NCI-H446 (cell line): ENCODE measurements around the gene UBL4B.
A peak's percentile ranks its signal among the peaks of the same experiment; 100 is the strongest.
"Not testable (repeated sequence)": the region's sequence is repeated elsewhere in the genome, so short reads cannot be mapped to it uniquely, and the experiment has no call there.

Source experiments
- DNase-seq, 2 experiments: peaks; one replicate each; lab custom pipeline; 2025; lab: John Stamatoyannopoulos, UW

UBL4B gene, protein sequence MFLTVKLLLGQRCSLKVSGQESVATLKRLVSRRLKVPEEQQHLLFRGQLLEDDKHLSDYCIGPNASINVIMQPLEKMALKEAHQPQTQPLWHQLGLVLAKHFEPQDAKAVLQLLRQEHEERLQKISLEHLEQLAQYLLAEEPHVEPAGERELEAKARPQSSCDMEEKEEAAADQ

DNA sequence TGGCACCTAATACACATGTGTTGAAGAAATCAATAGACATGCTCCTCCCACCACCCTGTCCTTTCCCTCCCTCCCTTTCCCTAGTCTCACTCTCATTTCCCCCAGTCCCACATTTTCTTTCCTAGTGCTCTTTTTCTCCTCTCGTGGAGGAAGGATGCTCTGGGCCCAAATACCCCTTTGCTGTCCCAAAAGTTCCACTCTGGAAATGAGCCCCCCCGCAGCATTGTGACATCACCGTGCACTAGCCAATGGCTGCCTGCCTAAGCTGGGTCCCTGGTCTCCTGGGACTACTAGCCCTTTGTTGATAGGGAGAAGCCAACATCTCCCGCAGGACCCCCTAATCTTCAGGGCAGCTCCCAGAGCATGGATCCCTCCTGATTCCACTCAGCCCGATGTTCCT is at the start of gene UBL4B:
UBL4B (plus strand) TSS at position 301 of the 400 bp plus-strand sequence; CDS start at position 393, 92 bp downstream.
- no peak for DNase-seq

DNA sequence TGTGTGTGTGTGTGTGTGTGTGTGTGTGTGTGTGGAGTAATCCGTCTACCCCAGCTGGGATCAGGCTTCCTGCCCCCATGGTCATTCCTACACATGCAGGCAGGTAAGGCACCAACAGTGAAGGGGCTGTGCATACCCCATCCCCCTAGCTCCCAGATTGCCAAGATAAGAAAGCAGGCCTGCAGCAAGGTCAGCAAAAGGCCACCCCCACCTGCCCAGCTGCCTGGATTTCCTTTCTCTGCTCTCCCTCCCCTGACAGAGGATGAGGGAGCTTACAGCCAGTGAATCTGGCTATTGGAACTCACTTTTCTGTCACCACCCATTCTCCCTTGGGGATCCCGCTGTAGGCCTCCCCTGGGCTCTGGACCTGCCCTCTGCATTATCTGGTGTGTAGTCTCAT is 49.6 kb upstream of the UBL4B start:
- no peak for DNase-seq

DNA sequence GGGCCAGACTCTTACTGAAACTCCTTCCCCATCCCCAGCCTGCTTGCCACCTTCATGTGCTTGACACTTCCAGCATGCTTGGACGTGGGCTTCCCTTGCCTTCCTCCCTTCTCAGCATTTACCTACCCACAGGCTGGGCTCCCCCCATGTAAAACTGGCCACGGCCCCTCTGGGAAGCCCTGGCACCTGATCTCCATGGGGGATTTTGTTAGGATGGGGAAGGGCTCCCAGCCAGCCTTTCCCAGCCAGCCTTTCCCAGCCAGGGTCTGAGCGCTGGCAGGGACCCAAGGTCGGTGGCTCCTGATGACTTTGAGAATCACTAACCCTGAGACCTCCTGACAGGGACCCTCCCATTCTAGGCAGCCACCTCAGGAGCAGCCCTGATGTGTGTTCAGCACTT is 48.5 kb upstream of the UBL4B start:
- no peak for DNase-seq

DNA sequence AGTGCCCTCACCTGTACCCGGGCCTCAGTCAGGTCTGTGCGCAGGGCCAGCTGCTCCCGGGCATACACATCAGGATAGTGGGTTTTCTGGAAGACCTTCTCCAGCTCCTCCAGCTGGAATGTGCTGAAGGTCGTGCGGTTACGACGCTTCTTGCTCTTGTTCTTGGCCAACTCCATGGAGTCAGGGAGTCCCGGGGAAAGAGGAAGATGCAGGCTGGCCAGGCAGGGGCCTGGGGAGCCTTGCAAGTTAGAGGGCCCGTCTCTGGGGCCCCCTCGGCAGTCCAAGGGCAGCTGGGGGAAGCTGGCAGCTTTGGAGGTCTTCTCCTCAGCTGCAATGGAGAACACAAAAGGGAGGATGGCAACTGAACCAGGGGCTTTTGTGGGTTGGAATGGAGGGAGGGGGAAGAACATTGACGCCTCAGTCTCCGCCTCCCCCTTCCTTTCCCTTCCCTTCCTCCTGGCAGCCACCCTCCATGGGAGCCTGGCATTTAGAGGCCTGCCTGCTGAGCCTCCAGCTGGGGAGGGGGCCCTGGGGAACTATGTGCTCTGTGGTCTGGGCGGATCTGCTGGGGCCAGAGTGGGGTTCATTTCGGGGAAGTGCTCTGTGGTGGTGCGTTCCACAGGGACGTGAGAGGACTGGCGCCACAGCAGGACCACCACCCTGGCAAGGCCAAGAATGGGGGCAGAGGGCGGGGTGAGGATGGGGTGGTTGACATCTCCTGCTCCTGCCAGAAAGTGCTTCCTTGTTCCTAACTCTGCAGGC is 47.5 kb upstream of the UBL4B start:
- no peak for DNase-seq

DNA sequence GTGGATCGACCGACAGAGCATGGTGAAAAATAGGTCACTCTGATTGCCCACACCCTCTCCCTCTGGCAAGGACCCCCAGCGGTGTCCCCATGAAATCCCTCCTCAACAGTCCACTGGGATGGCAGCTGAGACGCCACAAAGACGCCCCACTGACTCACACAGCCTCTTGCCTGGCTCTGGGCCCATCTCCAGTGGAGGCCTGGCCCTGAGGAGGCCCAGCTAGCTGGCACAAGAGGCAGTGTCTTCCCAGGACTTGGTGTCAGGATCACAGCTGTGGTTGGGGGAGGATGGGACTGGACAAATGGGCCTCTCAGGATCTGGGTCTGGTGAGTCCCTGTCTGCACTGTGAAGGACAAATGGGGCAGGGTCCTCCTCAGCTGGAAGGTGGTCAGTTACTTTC is 46.4 kb upstream of the UBL4B start:
- peak; percentile 42 to 79 for DNase-seq

DNA sequence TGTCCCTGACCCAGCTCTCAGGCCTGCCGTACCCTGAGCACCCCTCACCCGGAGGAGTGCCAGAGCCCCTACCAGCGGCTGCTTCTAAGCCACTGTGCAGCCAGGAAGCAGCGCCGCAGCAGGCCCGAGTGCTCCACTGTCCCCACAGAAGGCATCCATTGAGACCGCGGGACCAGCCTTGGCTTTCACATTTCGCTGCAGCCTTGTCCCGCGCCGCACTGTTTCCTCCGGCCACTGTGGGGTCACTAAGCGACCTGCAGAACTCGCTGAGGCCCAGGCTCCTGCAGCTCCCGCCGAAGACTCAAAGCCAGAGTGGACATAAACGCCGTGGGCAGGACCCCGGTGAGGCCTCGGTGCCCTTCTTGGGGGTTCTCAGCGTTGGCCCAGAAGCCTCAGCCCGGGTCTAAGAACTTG is 44.8 kb upstream of the UBL4B start:
- DNase-seq: no peak

DNA sequence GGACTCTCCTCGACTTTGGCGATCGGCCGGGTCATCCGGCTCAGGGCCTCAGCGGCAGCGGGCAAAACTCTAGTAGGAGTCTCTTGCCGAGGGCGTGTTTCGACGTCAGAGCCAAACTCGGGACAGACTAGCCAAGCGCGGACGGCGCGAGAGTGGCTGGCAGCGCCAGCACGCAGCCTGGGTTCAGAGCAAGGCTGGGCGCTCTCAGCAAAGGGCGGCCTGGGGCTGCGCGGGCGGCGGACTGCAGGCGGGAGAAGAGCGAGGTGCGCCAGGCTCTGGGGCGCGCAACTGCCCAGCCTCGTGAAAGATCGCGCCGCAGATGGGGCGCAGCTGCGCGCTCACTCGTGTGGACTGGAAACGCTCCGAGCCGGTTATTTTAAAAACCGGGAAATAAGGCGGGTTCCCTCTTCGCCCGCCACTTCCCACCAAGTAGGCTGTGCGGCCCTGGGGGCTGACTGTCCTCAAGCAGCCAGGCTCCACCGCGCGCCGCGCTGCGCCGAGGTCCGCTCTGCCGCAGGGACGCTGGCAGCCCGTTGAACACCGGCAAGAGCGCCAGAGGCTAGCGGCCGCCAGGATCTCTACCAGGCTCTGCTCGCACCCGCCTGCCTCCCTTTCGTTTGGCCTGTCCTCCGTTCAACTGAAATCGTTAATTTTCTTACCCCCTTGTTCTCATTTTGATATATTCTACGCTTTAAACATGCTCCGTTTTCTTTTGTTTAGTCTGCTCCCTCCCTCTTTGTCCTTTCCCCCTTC is 44.2 kb upstream of the UBL4B start:
- DNase-seq: no peak

DNA sequence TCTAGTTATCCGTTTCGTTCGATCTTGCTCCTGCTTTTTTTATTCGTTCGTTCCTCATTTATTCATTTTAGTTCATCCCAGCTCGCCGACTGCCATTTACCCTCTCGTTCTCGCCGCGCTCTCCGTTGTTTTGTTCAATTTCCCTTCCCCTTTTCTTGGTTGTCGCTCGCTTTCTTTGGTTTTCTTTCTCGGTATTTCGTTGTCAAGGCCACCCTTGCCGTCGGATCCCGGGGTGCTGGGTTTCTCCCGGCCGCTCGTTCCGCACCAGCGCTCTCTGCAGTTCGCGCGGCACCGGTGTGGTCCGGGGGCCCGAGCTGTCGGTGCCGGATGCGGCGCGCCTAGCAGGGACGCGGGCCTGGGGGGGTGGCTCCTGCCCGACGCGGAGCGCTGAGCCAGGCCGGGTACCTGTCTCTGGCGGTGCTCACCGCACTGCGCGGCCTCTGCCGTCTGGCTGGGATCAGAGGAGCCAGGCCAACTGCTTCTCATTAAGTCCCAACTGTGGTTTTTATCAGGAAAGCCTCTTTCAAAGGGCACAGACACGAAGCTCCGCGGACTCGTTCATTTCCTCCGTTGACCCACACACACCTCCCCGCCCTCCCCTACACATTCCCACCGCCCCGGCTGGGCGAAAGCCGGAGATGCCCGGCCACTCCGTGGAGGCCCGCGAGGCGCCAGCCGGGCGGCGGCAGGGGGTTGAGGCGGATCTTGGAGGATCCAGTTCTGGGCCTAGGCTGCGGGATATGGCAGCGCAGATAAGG is 43.4 kb upstream of the UBL4B start:
- no peak for DNase-seq

DNA sequence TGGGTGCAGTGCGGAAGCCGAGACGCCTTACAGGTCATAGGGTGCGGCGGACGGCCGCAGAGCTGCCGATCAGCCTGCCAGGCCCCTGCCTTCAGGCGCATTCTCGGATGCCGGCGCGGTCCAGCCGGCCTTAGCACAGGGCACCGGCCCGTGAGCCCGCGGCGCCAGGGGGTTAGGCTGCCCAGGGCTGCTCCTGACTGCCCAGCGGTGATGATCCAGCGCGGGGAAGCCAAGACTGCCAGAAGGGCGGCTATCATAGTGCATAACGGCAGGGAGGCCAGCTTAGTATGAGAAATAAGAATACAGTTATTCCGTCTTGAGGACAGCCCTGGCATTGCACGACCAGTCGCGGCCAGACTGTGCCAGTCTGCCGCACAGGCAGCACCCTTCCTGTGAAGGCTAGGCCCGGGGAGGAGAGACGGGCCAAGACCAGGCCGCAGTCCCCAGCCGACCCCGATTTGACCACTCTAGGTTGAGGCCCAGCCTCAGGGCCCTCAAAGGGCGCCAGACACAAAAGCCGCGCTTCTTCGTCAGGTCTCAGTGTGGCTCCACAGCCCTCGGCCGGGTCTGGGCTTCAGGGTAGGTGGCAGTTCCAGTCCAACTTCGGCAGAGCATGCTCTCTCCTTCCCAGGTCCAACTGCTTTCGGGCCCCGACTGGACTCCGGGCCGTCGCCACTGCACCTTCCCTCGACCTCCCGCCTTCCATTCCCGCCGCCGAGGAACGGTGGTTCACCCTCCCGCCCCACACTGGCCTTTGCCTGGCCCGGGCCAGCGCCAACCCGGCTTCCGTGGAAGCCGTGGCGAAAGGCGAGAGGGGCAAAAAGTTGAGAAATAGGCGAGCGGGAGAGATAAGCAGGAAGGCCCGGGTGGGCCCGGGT is 42.6 kb upstream of the UBL4B start:
- no peak for DNase-seq

DNA sequence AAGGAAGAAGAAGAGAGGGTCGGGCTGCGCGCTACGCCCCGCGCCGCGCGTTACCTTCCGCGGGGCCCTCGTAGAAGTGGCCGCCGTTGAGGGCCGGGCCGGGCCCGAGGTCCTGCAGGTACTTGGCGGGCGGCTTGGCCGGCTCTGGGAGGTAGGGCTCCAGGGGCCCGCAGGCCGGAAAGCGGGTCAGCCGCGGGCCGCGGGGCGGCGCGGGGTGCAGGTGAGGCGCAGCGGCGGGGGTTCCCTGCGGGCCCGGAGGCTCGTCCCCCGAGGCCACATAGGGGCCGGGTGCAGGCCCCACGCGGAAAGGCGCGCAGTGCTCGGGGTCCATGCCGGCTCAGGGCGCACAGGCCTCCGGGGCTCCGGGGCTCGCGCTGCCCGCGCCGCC is 42.0 kb upstream of the UBL4B start:
- no peak for DNase-seq

DNA sequence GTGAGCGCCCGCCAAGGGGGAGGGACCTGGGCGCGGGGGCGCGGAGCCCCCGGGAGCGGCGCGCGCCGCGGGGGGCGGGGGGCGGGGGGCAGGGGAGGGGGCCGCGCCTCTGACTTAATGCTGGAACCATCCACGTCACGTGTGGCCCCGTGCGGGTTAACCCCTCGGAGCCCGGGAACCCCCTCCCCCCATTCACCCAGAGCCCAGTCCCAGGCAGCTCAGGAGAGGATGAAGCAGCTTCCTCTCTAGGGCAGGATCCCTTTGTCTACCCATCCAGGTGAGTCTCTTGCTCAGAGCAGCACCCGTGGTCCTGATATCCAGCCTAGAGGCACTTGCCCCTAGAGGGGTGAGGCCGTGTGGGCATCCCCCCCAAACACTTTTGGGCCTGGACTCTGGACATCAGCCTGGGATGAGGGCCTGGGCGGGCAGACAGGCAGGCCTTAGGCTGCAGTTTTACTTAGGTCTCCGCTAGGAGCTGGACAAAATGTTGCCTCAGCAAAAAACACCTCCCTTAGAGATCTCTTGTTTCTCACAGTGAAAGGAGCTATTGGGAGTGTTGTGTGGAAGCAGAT is 41.5 kb upstream of the UBL4B start, which contains the start of gene ALX3:
ALX3 (minus strand) TSS at position 2 of the 572 bp plus-strand sequence. CDS start 60 bp downstream, outside the sequence.
- DNase-seq: peak in 1 of 2 experiments; percentile 31

DNA sequence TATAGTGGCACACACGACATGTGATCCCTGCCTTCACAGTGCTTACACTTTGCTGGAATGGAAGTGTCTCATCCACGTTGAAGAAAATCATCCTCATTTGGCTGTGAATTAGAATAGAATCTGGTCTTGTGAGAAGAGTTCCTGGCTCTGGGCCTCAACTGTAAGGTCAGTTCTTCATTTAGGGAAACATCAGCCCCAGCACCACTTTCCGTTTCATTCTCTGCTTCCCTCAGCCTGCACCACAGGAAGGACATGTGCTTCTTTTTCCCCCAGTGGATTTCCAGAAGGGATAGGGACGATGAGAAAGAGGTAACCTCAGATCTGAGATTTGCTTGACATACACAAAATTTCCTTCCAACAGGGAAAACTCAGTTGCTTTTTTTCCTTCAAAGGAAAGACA is 38.1 kb upstream of the UBL4B start:
- no peak for DNase-seq

DNA sequence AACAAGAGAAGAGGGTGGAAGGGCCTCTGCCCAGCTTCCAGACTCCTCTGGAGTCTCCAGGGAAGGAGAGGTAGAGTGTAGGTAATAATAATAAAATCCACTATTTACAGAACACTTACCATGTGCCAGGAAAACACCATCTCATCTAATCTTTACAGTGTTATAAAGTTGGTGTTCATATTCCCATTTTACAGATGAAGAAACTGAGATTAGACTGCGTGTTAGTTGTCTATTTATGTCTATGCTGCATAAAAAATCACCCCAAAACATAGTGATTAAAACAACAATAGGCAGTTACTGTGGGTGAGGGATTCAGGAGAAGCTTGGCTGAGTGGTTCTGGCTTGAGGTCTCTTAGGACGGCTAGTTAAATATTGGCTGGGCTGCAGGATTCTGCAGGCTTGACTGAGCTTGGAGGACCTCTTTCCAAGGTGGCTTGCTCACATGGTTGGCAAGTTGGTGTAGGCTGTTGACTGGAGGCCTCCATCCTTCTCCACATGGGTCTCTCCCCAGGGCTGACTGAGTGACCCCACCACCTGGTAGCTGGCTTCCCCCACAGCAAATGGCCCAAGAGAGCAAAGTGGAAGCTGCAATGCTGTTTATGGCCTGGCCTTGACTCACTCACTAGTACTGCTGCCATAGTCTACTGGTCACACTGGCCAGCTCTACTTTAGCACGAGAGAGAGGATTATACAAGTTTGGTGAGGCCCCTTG is 35.3 kb upstream of the UBL4B start:
- DNase-seq: no peak

DNA sequence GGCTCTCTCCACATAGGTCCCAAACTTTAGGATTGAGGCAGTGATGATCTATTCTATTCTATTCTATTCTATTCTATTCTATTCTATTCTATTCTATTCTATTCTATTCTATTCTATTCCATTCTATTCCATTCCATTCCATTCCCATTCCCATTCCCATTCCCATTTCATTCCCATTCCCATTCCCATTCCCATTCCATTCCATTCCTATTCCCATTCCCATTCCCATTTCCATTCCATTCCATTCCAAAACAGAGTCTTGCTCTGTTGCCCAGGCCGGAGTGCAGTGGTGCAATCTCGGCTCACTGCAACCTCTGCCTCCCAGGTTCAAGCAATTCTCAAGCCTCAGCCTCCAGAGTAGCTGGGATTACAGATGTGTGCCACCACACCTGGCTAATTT is 32.2 kb upstream of the UBL4B start:
- not testable (repeated sequence) for DNase-seq

DNA sequence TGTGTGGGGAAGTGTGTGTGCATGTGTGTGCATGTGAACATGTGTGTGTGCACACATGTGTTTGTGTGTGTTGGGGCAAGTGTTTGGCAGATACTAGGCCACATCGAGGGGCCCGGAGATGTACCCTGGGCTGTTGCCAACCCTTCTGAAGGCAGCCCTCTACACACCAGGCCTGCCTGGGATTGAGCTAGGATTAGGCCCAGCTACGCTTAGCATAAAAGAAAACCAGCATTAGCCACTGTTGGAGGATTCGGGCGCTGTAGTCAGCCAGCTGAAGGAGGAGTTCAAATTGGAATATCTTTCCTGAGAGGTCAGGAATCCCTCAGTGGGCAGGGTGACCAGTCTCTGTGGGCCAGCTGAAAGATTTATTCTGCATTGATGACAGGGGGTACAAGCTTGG is 31.2 kb upstream of the UBL4B start:
- DNase-seq: no peak

DNA sequence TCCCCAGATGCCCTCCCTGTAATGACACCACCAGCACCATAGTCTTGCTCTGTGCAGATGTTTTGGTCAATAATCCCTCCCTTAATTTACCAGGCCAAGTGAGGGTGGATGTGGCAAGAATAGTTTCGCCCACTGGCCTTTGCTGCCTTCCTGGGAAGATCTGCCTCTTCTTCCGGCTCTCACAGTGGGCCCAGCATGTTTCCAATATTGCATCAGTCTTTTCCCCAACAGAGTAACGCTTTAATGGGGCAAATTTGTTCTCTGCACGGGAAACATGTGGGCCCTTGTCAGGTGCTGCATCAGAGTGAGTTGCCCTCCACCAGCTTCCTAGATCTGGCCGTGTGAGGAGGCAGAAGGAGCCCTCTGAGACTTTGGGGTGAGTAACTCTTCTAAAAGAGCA is 29.8 kb upstream of the UBL4B start:
- DNase-seq: no peak

DNA sequence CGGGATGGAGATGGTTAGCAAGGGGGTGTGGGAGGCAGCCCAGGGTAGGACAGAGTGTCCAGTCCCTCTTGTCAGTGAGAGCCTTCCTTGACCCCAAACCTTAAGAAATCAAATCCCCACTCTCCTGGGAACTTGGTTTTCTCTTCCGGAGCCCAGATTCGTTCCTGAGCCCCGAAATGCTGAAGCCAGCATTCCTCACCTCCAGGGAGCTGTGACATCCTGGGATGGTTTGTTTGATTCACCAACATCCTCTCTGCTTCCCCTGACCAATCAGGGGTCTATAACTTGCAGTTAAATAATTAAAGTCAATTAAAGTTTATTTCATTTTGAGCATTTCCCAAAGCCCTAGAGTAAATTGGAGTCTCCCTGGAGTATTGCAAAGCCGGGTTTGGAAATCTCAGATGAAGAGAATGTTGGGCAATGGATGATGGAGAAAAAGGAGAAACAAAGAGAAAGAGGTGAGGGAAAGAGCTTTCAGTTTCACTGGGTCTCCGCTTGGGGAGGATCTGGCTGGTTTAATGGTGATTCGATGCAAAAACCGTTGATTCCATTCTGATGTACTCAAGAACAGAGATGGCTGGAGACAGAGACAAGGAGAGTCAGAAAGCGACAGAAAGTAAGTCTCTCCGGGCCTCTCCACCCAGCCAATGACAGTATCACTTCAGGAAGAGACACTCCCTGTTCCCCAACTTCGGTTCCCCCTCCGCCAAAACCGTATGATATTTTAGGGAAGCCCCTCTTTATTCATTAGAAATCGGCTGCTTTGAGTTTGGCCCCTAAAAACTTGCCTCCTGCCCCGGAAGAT is 29.0 kb upstream of the UBL4B start:
- DNase-seq: no peak

DNA sequence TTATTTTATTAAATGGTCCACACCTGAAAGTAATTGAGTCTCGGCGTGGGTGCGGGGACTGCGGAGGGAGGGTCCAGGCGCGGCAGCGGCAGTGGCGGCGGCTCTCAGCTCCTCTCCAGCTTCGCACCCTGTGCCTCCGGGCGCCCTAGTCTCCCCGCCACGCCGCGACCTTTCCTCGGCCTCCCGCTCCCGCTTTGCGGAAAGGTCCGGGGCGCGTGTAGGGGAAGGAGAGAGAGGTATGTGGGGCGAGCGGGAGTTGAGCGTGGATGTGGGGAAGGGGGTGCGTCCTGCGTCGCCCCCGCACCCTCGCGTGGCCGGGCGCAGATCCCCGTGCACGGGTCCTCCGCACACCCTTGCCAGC is 28.4 kb upstream of the UBL4B start:
- no peak for DNase-seq
